GM12872 (cell line): Measurements from ENCODE around the gene UBASH3A.

Experiments used
- CTCF ChIP-seq: IDR thresholded peaks from 3 replicates; pipeline ENCODE4 v1.5.1; 2011; ENCODE audit warnings: low read depth, mild to moderate bottlenecking, low read length, moderate library complexity; ENCODE audit not compliant: insufficient read depth

The UBASH3A gene

GRCh38 chr21:42461185-42461520 lies 57.5 kb downstream of the UBASH3A start:
- TF ChIP-seq CTCF = no peak

- no peak for TF ChIP-seq CTCF
These were observed 58.5 kb downstream of the UBASH3A start for GRCh38 chr21:42461881-42462877.

GRCh38 chr21:42463861-42464515 lies 60.3 kb downstream of the UBASH3A start:
- no peak for TF ChIP-seq CTCF

- no peak for TF ChIP-seq CTCF
These were observed 61.5 kb downstream of the UBASH3A start for GRCh38 chr21:42465008-42465802.

GRCh38 chr21:42465803-42466127 lies 62.1 kb downstream of the UBASH3A start:
- no peak for TF ChIP-seq CTCF

GRCh38 chr21:42466700-42467099 lies 63.0 kb downstream of the UBASH3A start:
- TF ChIP-seq CTCF = no peak

GRCh38 chr21:42467140-42467983 lies 63.7 kb downstream of the UBASH3A start:
- TF ChIP-seq CTCF = peak; percentile 67
